ENCODE data around the gene BPTF. TPM values are rescaled to one million over a fixed set of nuclear protein-coding genes. Genes with fewer than 3 reads are reported as not detected.

The BPTF gene
- total RNA-seq (ENCODE audit: low replicate concordance), result 21.8 and 40.8 TPM in 2 replicates

GRCh38 chr17:67824735-67825626 lies at the start of gene BPTF:
Gene BPTF (plus strand): TSS chr17:67825503. CDS start chr17:67825725, 222 bp downstream.

GRCh38 chr17:67996301-67997171 lies 171.2 kb downstream of the BPTF start, which contains the start of gene C17orf58:
Gene C17orf58 (minus strand): TSS chr17:67996469. CDS start chr17:67996198, 271 bp downstream.

Other genes starting within 250 kb of the BPTF start
- gene NOL11, start 107.6 kb upstream of the BPTF start, total RNA-seq (ENCODE audit: low replicate concordance), result 20.5 and 24.8 TPM in 2 replicates
- 10.8 and 12.8 TPM in 2 replicates for gene C17orf58, start 171.0 kb downstream of the BPTF start, total RNA-seq (ENCODE audit: low replicate concordance)
- 25.0 and 62.5 TPM in 2 replicates for gene KPNA2, start 210.2 kb downstream of the BPTF start, total RNA-seq (ENCODE audit: low replicate concordance)

Measured in smooth muscle cell of the coronary artery (primary cell).